H9 (cell line): Measurements from ENCODE around the gene AVPR2. TPM values are rescaled to one million over a fixed set of nuclear protein-coding genes. Genes with fewer than 3 reads are reported as not detected.

Experiments
- DNase-seq: peaks from one replicate; pipeline ENCODE4 v3.0.0-alpha.2; 2017
- H2AFZ ChIP-seq: one replicate; pipeline ENCODE4 v1.6.1; 2013; ENCODE audit warnings: mild to moderate bottlenecking, low read length, control low read depth, moderate library complexity
- H2AK5ac ChIP-seq: 2 replicates; pipeline ENCODE4 v1.6.1; 2013; ENCODE audit warnings: low read length, control low read depth, mixed read lengths; ENCODE audit not compliant: insufficient read length
- H2BK120ac ChIP-seq: one replicate; pipeline ENCODE4 v1.6.1; 2013; ENCODE audit warnings: low read depth, mild to moderate bottlenecking, low read length, control low read depth, inconsistent platforms; ENCODE audit not compliant: poor library complexity, severe bottlenecking
- H2BK12ac ChIP-seq: 2 replicates; pipeline ENCODE4 v1.6.1; 2013; ENCODE audit warnings: low read length, control low read depth, mixed read lengths, low read depth; ENCODE audit not compliant: insufficient read length
- H2BK15ac ChIP-seq: 2 replicates; pipeline ENCODE4 v1.6.1; 2013; ENCODE audit warnings: low read depth, low read length, control low read depth
- H2BK20ac ChIP-seq: one replicate; pipeline ENCODE4 v1.6.1; 2013; ENCODE audit warnings: low read depth, mild to moderate bottlenecking, low read length, control low read depth, inconsistent platforms; ENCODE audit not compliant: poor library complexity, severe bottlenecking
- H2BK5ac ChIP-seq: 2 replicates; pipeline ENCODE4 v1.6.1; 2013; ENCODE audit warnings: low read length, control low read depth, mixed read lengths; ENCODE audit not compliant: insufficient read length
- H3K14ac ChIP-seq: 2 replicates; pipeline ENCODE4 v1.6.1; 2013; ENCODE audit warnings: low read length, control low read depth; ENCODE audit not compliant: insufficient read depth
- H3K18ac ChIP-seq: 2 replicates; pipeline ENCODE4 v1.6.1; 2013; ENCODE audit warnings: low read depth, mild to moderate bottlenecking, mixed read lengths, low read length, control low read depth; ENCODE audit not compliant: insufficient read length
- H3K23ac ChIP-seq: 2 replicates; pipeline ENCODE4 v1.6.1; 2013; ENCODE audit warnings: low read length, control low read depth, mixed read lengths, low read depth; ENCODE audit not compliant: insufficient read length
- H3K23me2 ChIP-seq: 2 replicates; pipeline ENCODE4 v1.6.1; 2013; ENCODE audit warnings: low read depth, mild to moderate bottlenecking, mixed read lengths, low read length, control low read depth; ENCODE audit not compliant: insufficient read length, poor library complexity, severe bottlenecking
- H3K27ac ChIP-seq: 2 replicates; pipeline ENCODE4 v1.5.1; 2013; ENCODE audit warnings: low read length, control low read depth, mixed read lengths, low read depth; ENCODE audit not compliant: insufficient read length
- H3K27me3 ChIP-seq: 2 replicates; pipeline ENCODE4 v1.6.1; 2013; ENCODE audit warnings: low read length, control low read depth, inconsistent platforms; ENCODE audit not compliant: insufficient read depth
- H3K4ac ChIP-seq: 2 replicates; pipeline ENCODE4 v1.6.1; 2013; ENCODE audit warnings: low read depth, mild to moderate bottlenecking, control low read depth, inconsistent platforms, low read length, moderate library complexity
- H3K4me1 ChIP-seq: 2 replicates; pipeline ENCODE4 v1.6.1; 2013; ENCODE audit warnings: low read length, control low read depth, inconsistent platforms; ENCODE audit not compliant: insufficient read depth
- H3K4me2 ChIP-seq: 2 replicates; pipeline ENCODE4 v1.6.1; 2013; ENCODE audit warnings: low read length, control low read depth, mixed read lengths; ENCODE audit not compliant: insufficient read length, insufficient read depth
- H3K56ac ChIP-seq: 2 replicates; pipeline ENCODE4 v1.6.1; 2013; ENCODE audit warnings: low read depth, mild to moderate bottlenecking, mixed read lengths, low read length, control low read depth; ENCODE audit not compliant: insufficient read length
- H3K79me1 ChIP-seq: 2 replicates; pipeline ENCODE4 v1.6.1; 2013; ENCODE audit warnings: low read depth, mild to moderate bottlenecking, moderate library complexity, low read length, control low read depth, inconsistent platforms; ENCODE audit not compliant: insufficient read depth, poor library complexity, severe bottlenecking
- H3K79me2 ChIP-seq: 2 replicates; pipeline ENCODE4 v1.6.1; 2013; ENCODE audit warnings: low read length, control low read depth, inconsistent platforms; ENCODE audit not compliant: insufficient read depth
- H3K9ac ChIP-seq: 2 replicates; pipeline ENCODE4 v1.6.1; 2013; ENCODE audit warnings: low read length, control low read depth, mixed read lengths; ENCODE audit not compliant: insufficient read length; ENCODE audit errors: extremely low read depth
- H3K9me3 ChIP-seq: one replicate; pipeline ENCODE4 v1.6.1; 2013; ENCODE audit warnings: low read depth, low read length, inconsistent platforms; ENCODE audit not compliant: control insufficient read depth
- H3T11ph ChIP-seq: one replicate; pipeline ENCODE4 v1.6.1; 2013; ENCODE audit warnings: mild to moderate bottlenecking, low read length, control low read depth, inconsistent platforms
- H4K20me1 ChIP-seq: one replicate; pipeline ENCODE4 v1.6.1; 2013; ENCODE audit not compliant: control insufficient read depth, insufficient read length, insufficient read depth
- H4K5ac ChIP-seq: 2 replicates; pipeline ENCODE4 v1.6.1; 2013; ENCODE audit warnings: low read depth, mild to moderate bottlenecking, mixed read lengths, low read length, control low read depth; ENCODE audit not compliant: insufficient read length
- H4K8ac ChIP-seq: replicated peaks from 2 replicates; pipeline ENCODE4 v1.6.1; 2013; ENCODE audit warnings: low read length, control low read depth, mixed read lengths, low read depth; ENCODE audit not compliant: insufficient read length
- H4K91ac ChIP-seq: 2 replicates; pipeline ENCODE4 v1.6.1; 2013; ENCODE audit warnings: low read depth, mild to moderate bottlenecking, moderate library complexity, mixed read lengths, low read length, control low read depth; ENCODE audit not compliant: insufficient read length
- H3K27ac Mint-ChIP-seq, 3 experiments: 2 replicates in 2 of 3; 3 replicates in 1 of 3; pipeline ENCODE4 v1.8.0; 2020 to 2021; ENCODE audit warnings: mixed read lengths in 3 of 3, mild to moderate bottlenecking in 1 of 3, moderate library complexity in 1 of 3
- H3K27me3 Mint-ChIP-seq: 2 replicates; pipeline ENCODE4 v1.8.0; 2021; ENCODE audit warnings: low read depth, mild to moderate bottlenecking, moderate library complexity, mixed read lengths
- H3K36me3 Mint-ChIP-seq, 3 experiments: 2 replicates in 2 of 3; 3 replicates in 1 of 3; pipeline ENCODE4 v1.8.0; 2020 to 2021; ENCODE audit warnings: low read depth in 3 of 3, mixed read lengths in 3 of 3; ENCODE audit not compliant: insufficient read depth in 1 of 3
- H3K4me1 Mint-ChIP-seq, 2 experiments: 2 replicates each; pipeline ENCODE4 v1.8.0; 2020; ENCODE audit warnings: mixed read lengths in 2 of 2
- H3K4me3 Mint-ChIP-seq, 2 experiments: 2 replicates in 1 of 2; 3 replicates in 1 of 2; pipeline ENCODE4 v1.8.0; 2020 to 2021; ENCODE audit warnings: mild to moderate bottlenecking in 2 of 2, mixed read lengths in 2 of 2, moderate library complexity in 1 of 2
- H3K9me3 Mint-ChIP-seq, 2 experiments: 2 replicates in 1 of 2; 3 replicates in 1 of 2; pipeline ENCODE4 v1.8.0; 2020; ENCODE audit warnings: mild to moderate bottlenecking in 2 of 2, mixed read lengths in 2 of 2, moderate library complexity in 1 of 2
- CTCF ChIP-seq: fragments of 200-600 bp; sonication (generic); conservative IDR thresholded peaks from 3 replicates; pipeline ENCODE4 v1.8.0; 2021; ENCODE audit warnings: antibody characterized with exemption, mild to moderate bottlenecking
- WGBS: extraction: QIAGEN DNeasy Blood & Tissue Kit; methylation state at CpG from one replicate; pipeline ENCODE4 v1.1.7; 2013; ENCODE audit warnings: missing lambda C conversion rate, low lambda C conversion rate, mixed read lengths; ENCODE audit not compliant: insufficient read length; ENCODE audit errors: extremely low coverage; 5-methylcytosine and 5-hydroxymethylcytosine counted together
- total RNA-seq: library from RNA; stranded (reverse); gene quantifications from 2 replicates; pipeline ENCODE4 v1.2.1, GENCODE V29; 2021

AVPR2 gene
- total RNA-seq, 1 experiment from 2014 or later, result not detected

- Mint-ChIP-seq H3K36me3 (peaks cover 9 to 14% (median 10%) of the 10 kb centered on the region in 3 experiments; a peak in 6 of 7 replicates), H3K27ac (no peak overlapping the region), H3K27me3 (peaks cover 26% of the 10 kb centered on the region), H3K4me3 (peak overlapping the region; percentile 45 to 62; a peak in 3 of 5 replicates), H3K4me1 (peaks cover 36 to 60% of the 10 kb centered on the region in 2 experiments), H3K9me3 (peaks cover 54 to 73% of the 10 kb centered on the region in 2 experiments)
- Histone ChIP-seq H3K27me3 (no peaks in the 10 kb centered on the region), H3K18ac (no peak overlapping the region), H2BK120ac (no peak overlapping the region), H4K91ac (no peak overlapping the region), H3K4me1 (no peaks in the 10 kb centered on the region; the same call in none of the 2 replicates), H2AK5ac (no peak overlapping the region), H3K27ac (no peak overlapping the region), H2AFZ (no peak overlapping the region), H3K56ac (no peak overlapping the region), H2BK15ac (no peak overlapping the region), H3K9ac (no peak overlapping the region), H3K79me2 (no peaks in the 10 kb centered on the region), H3K23ac (no peak overlapping the region), H4K5ac (no peak overlapping the region), H2BK5ac (no peak overlapping the region), H3K79me1 (no peaks in the 10 kb centered on the region), H3K4me2 (peak overlapping the region; percentile 25), H4K8ac (no peak overlapping the region), H3K14ac (no peak overlapping the region), H4K20me1 (no peaks in the 10 kb centered on the region), H3T11ph (no peak overlapping the region), H3K9me3 (no peaks in the 10 kb centered on the region), H2BK12ac (no peak overlapping the region), H3K4ac (no peak overlapping the region), H2BK20ac (no peak overlapping the region), H3K23me2 (peaks cover 3% of the 10 kb centered on the region)
- no CpG with 5 or more reads among the region's 12 CpGs for WGBS
- TF ChIP-seq CTCF, result no peak
- DNase-seq, result no peak
These were observed 24.6 kb upstream of the AVPR2 start for GRCh38 chrX:153879741-153880439.
